ENCODE measurements around the gene LRP1-AS.

DNA sequence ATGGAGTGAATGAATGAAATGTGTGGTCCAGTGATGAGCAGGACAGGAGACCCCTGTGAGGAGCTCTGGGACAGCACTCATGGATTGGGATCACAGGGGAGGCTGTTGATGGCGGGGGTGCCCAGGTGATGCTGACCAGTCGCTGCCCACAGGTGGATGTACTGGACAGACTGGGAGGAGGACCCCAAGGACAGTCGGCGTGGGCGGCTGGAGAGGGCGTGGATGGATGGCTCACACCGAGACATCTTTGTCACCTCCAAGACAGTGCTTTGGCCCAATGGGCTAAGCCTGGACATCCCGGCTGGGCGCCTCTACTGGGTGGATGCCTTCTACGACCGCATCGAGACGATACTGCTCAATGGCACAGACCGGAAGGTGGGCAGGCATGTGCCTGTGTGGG, 13.3 kb upstream of the LRP1-AS start:
- TF ChIP-seq, protein P1, sequence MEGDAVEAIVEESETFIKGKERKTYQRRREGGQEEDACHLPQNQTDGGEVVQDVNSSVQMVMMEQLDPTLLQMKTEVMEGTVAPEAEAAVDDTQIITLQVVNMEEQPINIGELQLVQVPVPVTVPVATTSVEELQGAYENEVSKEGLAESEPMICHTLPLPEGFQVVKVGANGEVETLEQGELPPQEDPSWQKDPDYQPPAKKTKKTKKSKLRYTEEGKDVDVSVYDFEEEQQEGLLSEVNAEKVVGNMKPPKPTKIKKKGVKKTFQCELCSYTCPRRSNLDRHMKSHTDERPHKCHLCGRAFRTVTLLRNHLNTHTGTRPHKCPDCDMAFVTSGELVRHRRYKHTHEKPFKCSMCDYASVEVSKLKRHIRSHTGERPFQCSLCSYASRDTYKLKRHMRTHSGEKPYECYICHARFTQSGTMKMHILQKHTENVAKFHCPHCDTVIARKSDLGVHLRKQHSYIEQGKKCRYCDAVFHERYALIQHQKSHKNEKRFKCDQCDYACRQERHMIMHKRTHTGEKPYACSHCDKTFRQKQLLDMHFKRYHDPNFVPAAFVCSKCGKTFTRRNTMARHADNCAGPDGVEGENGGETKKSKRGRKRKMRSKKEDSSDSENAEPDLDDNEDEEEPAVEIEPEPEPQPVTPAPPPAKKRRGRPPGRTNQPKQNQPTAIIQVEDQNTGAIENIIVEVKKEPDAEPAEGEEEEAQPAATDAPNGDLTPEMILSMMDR (IDR thresholded peaks at IDR 0.05) = no peak
- TF ChIP-seq EP300 (IDR thresholded peaks at IDR 0.05) = no peak

All from tibial nerve (tissue), 4 donors.